Panc1 (cell line): ENCODE measurements around the gene ADGRE3.
A peak's percentile ranks its signal among the peaks of the same experiment; 100 is the strongest.

Experiments
- CTCF ChIP-seq: fragments of 450-650 bp; IDR thresholded peaks from 2 replicates; pipeline ENCODE4 v1.5.1; 2017; ENCODE audit warnings: mild to moderate bottlenecking
- POLR2AphosphoS5 ChIP-seq: IDR thresholded peaks from 2 replicates; pipeline ENCODE4 v1.6.1; 2012; ENCODE audit warnings: mild to moderate bottlenecking, low read depth, low read length, moderate library complexity
- REST ChIP-seq, 2 experiments: IDR thresholded peaks; 2 replicates each; pipeline ENCODE4 v1.6.1; 2011 to 2012; ENCODE audit warnings: low read depth in 2 of 2, control low read depth in 1 of 2, low read length in 1 of 2, mild to moderate bottlenecking in 1 of 2, moderate library complexity in 1 of 2; ENCODE audit not compliant: insufficient read depth in 1 of 2
- SIN3A ChIP-seq: IDR thresholded peaks from 2 replicates; pipeline ENCODE4 v1.6.1; 2012; ENCODE audit warnings: low read depth, mild to moderate bottlenecking, low read length, moderate library complexity, borderline replicate concordance; ENCODE audit not compliant: insufficient read depth
- TCF7L2 ChIP-seq: IDR thresholded peaks from 2 replicates; pipeline ENCODE4 v1.6.1; 2011; ENCODE audit warnings: mild to moderate bottlenecking, low read depth, low read length, inconsistent platforms

GRCh38 chr19:14686411-14686810 is 11.8 kb upstream of the ADGRE3 start:
- peak; percentile 64 for TF ChIP-seq CTCF
- TF ChIP-seq POLR2AphosphoS5 = no peak
- TF ChIP-seq SIN3A = no peak
- no peak for TF ChIP-seq TCF7L2
- TF ChIP-seq REST (IDR thresholded peaks at IDR 0.05; ENCODE audit: insufficient read depth in 1 of 2, low read depth in 2 of 2, low read length in 1 of 2) = no peak
